HG03159 (cell line): ENCODE results near the gene RSPH9.

ENCODE experiments used
- ATAC-seq: cut with Tn5 transposase; IDR thresholded peaks from one replicate; pipeline ENCODE4 v1.9.1; 2021; ENCODE audit warnings: mild to moderate bottlenecking, moderate library complexity; ENCODE audit not compliant: unreplicated experiment

Gene RSPH9

DNA sequence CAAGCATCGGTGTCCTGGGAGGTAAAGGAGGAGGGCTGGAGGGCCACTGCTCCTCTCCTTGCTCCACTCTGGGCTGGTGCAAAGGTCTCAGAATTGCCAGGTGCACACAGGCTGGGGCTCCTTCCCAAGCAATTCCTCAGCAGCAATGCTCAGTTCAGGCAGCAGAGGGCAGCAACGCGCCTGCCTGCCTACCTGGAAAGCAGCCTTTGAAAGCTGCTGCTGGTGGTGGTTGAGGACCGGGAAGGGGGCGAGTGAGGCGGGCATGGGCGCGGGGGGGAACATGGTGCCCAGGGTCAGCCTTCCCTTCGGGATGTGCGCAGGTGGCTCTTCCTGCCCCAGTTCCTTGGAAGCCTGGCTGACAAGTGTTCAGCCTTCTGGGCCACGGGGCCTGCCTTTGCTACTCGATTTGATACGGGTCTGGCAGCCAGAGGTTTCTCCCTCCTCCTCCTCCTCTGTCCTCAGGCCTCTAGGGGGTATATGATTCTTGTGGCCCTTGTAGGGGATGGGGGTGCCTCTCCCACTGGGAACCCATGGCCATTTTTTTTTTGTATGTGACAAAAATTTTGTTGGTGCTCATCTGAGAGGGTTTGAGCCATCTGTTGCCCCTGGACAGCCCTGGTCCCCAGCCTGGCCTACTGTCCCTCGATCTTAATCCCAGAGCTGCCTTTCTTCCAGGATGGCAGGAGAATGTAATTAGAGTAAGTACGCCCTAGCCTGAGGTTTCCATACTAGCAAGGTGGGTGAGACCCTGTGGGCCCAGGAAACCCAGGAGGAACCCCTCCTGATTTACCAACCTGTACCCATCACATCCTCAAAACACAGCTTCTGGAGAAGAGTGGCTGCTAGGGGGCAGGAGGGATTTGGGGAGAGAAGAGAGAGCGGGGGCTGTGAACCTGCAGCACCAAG is 22.7 kb downstream of the RSPH9 start:
- ATAC-seq = peak; percentile 47

DNA sequence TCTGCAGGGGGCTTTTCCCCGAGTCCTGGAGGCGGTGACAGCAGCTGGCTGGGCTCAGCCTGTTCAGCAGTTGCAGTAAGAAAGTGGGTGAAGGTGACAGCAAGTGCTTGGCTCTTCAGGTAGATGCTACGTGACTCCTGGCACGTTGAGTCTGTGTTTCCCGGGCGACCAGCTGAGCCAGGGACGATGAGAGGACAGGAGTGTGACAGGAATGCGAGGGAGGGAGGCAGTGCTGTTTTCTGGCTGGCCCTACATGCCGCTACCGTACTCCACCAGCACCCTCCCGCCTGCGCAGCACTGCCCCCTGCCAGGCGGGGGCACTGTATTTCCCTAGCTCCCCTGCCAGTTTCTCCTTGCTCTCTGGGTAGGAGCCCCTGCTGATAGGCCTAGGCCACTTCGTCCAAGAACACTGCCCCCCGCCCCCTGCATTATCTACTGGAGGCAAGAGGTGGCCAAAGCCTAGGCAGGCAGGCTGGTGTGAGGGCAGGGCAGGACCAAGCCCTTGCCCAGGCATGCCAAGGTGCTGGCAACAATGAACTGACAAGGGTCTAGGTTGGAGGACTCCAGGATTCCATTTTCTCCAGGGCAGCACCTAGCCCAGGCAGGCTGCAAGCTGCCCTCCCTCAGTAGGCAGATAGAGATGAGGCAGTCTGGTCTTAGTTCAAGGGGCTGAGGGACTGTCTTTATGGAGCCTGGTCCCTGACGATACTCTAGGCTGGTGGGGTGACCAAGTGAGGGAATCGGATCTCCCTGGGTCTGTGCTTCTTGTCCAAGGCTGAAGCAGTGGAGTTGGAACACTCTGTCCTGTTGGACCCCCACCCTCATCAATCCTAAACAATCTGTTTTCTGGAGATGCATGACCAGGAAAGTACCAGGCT is 23.6 kb downstream of the RSPH9 start:
- ATAC-seq = no peak

DNA sequence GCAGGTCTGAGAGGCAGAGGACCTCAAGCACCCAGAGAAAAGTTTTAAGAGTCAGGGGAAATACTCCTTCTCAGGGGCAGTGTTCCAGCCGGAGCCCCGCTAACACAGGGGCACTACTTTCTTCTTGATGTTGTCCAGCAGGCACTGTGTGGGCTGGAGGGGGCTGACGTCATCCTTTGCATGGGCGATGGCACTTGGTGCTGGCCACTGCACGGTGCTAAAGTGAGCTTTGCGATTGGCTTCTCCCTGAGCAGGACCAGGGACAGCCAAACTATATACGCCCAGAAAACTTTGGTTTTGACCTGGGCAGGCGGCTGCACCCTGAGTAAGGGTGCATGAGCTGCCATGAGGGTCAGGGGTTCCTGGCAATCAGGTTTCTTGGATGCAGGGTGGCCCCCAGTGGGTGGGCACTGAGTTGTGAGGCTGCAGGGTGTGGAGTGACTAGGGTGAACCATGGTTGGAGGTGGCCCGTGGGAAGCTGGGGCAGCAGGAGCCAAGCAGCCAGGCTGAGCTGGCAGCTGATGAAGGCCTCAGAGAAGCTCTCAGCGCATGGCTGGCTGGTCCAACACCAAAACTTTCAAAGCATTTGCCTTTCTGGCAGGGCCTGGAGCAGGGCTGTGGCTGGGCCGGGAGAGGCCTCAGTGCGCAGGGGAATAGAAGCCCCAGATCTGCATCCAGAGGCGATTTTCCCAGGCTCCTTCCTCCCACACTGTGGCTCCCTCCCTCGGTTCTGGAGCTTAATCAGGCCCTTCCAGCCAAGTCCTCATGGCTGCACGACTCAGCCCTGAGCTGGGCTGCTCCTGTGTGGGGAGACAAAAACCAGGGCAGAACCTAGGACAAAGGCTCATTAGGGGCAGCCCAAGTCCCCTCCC is 24.4 kb downstream of the RSPH9 start:
- ATAC-seq = no peak

DNA sequence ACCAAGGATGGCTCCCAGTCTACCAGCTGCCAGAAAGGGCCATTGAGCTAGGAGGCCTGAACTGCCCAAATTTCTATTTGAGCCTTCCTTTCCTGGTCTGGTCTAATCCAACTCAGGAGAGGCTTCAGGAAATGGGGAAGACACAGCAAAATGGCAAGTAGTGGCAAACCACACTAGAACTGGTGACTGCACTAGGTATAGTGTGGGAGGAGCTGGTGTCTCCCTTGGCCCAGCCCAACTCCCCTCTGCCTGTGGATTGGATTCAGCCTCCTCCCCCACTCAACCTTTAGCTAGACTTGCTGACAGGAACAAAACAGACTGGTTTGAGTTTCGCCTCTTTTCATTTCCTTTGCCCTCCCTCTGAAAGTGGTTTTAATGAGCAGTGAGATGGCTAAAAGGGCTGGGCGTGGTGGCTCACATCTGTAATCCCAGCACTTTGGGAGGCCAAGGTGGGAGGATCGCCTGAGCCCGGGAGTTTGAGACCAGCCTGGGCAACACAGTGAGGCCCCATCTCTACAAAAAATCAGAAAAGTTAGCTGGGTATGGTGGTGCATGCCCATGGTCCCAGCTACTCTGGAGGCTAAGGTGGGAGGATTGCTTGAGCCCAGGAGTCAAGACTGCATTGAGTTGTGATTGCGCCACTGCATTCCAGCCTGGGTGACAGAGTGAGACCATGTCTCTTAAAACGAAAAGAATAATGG is 25.2 kb downstream of the RSPH9 start:
- no peak for ATAC-seq

DNA sequence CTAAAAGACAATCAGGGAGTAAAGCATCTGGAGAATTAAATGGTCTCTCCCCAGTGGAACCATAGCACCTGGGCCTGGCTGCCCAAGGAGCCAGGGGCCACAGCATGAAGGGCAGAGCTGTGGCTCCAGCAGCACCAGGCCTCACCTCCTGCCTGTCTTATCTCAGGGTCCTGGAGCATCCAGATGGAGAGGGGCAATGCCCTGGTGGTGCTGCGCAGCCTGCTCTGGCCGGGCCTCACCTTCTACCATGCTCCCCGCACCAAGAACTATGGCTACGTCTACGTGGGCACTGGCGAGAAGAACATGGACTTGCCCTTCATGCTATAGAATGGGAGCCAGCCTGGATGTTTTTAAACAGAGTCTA is 25.8 kb downstream of the RSPH9 start:
- ATAC-seq = no peak

DNA sequence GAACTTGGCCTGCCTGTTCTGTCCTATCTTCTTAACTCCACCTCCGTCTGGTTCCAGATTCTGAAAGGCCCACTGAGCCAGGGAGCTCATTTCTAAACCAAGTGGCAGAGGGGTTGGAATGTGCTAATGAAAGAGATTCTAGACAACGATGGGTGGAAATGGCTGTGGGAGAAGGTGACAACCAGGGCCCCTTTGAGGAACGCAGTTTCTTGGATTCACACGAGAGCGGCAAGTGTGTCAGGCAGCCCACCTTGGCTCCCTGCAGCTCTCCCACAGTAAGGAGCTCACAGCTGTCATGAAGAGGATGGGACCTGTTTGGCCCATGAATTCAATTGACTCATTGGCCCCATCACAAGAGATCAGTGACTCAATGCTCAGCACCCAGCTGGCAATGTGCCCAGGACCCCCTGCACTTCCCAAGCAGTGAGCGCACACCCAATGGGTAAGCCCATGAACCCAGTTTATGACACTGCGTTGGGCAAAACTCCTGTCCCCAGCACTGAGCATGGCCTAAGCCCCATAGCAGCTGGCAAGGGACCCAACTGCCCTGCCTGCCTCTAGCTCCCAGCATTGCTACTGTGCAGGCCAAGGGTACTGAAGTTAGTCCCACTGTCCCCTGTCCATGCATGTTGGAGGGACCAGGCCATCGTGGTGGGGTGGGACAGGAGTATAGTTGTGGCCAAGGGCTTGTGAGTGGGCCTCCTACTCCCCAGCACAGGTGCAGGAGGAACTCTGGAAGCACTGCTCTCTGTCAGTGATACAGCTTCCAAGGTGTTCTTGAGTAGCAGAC is 26.4 kb downstream of the RSPH9 start:
- ATAC-seq = no peak

DNA sequence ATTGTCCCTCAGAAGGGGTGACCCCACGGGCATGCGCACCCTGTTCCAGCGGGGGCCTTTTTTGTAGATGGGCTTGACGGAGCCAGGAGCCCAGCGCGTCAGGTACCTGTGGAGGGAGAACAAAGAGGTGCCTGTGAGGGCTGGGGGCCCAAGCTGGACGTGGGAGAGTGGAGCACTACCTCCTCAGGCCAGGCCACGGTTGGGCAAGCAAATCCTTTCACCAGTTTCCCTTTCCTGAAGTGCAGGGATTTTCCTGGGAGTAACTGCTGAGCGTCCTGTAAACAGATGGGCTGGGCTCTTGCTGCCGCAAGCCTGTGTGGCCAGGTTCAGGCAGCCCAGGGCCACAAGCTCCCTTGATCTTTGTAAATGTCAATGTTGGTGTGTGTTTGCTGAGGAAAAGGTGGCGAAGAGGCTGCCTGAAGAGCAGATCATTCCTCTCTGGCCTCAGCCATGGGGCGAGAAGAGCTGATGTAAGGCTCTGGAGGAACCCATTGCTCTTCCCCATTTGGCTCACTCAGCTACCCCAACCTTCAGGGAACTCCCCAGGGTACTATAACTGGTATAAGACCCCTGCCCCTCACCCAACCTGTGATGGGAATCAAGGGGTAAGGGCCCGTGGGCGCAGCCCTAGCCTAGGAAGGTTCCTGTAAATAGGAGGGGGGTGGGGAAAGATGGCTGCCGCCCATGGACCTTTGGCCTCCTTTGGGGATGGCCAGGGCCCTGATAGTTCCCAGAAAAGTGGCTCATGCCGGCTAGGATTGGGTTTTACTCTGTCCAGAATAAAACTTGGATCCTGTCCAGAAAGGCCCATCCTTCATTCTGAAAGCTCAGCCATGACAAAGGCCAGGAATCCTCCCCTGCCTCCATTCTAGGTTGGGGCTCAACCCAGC is 27.2 kb downstream of the RSPH9 start:
- no peak for ATAC-seq

DNA sequence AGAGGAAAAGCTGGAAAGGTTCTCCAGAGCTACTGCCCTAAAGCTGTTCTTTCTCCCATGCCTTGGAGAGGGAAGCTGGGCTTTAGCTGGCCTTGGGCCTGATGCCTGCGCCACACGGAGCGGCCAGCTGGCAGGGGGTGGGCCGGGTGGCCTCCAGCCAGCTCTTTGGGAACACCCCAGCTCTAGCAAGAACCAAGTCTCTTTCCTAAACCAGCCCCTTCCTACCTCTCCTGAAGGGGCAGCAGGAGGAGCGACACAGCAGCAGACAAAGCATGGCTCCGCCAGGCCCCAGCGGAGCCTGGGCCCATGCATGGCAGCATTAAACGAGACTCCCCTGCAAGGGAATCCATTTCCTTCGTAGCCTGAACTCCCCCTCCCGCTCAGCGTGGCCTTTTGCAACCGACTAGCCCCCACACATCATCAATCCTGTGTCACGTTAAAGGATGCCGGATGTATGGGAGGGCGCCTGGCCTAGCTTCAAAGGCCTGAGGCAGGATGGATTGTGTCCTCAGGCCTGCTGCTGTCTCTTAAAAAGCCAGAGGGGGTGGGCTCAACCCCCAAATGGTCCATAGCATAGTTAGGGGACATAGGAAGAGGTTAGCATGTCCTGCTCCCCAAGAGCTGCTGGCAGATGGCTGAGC is 28.7 kb downstream of the RSPH9 start:
- no peak for ATAC-seq

DNA sequence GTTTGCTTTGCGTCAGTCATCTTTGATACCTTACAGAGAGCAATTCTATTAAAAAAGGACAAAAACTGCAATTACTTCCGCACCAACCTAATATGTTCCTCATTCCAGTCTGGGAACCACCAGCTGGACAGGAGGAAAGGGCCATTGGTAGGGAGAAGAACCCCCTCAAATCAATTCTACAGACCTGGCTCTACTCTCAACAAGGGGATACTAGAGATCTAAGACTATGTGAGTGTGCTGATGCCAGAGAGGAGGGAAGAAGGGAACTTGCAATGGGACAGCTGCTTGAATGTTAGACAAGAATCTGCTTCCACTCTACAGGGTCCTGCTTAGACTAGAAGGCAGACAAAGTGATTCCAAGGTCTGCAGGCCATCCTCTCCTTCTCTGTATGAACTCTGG is 29.5 kb downstream of the RSPH9 start:
- ATAC-seq = no peak

DNA sequence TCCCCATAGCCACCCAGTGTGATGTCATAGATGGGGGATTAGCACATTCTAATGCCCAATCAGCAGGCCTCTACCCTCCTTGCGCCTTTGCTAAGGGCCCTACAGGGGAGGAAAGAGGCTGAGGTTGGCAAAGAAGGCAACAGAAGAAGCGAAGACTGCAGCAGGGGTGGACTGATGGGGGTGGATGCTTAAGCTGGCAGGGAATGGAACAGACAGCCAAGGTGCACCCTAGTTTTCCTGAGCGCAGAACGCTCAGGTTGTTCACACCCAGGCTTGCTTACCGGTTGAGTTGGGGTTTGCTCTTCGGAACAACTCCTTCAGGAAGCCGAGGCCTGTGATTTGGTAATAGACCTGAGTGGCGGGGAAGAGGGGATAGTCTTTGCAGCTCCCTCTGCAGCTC is 30.1 kb downstream of the RSPH9 start:
- no peak for ATAC-seq

DNA sequence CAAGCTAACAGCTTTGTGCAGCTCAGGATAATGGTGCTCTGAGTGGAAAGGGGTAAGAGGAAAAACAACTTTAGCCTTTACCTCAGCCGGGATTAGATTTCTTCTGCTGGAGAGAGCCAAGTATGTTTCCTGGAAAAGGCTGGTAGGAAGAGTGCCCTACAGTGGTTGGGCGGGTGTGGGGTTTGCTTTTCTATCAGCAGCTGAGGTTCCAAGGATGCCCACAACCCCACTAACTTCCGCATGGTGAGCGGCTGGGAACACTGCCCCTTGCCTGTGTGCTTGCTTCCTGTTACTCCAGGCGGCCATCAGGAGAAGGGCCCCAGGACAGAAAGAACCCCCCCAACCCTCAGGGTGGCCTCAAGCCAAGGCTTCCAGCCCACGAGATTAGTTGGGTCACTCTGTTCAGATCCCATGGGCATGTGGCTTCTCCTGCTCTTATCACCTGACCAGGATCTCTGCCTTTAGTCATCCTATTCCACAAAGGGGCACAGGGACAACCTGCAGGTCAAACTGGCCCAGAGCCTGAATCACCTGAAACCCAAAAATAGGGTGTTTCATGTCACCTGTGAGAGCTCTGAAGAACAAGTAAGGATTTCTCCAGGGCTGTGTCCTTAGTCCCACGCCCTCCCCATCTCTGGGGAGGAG is 32.2 kb downstream of the RSPH9 start:
- ATAC-seq = no peak

DNA sequence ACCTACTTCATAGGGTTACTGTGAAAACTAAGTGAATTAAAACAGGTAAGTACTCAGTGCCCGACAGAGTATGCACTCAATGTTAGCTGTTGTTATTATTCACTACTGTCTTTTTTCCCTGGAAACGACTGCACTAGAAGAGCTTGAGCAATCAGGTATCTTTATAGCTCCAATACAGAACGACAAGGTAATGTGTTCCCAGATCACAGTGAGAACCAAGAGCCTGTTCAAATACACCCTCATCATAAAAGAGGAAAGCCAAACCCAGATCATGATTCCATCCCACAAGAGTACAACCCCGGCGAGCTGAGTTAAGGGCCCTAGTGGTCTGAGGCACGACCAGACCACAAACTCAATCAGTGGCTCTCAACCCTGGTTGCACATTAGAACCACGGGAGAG is 32.9 kb downstream of the RSPH9 start:
- no peak for ATAC-seq

DNA sequence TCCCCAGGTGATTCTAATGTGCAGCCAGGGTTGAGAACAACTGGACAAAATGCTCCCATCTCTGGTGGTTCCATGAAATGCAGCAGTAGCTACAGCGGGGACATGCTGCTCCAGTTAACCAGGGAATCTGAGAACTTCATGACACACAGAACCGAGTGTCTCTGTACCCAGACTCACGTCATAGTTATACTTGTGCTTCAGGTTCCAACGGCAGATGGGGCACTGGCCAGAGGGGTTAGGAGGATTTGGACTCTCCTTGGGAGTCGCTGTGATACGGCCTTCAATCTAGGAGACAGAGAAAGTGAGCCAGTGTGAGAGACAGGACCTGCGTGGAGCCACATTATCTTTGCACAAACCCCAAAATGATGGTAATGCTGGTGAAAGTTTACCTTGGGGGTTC is 33.5 kb downstream of the RSPH9 start:
- ATAC-seq = no peak

DNA sequence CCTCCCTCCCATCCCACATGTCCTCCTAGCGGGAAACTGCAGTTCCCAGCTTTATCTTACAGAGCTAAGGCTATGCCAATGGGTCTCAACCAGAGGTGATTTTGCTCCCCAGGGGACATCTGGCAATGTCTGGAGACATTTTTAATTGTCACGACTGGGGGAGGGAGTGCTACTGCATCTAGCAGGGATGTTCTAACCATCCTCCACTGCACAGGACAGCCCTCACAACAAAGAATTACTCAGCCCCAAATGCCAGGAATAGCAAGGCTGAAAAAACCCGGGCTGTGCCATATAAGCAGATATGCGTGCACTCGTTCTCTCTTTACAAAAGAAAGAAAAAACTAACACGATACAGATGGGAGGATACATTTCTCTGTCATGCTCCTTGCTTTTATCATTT is 34.2 kb downstream of the RSPH9 start:
- no peak for ATAC-seq

DNA sequence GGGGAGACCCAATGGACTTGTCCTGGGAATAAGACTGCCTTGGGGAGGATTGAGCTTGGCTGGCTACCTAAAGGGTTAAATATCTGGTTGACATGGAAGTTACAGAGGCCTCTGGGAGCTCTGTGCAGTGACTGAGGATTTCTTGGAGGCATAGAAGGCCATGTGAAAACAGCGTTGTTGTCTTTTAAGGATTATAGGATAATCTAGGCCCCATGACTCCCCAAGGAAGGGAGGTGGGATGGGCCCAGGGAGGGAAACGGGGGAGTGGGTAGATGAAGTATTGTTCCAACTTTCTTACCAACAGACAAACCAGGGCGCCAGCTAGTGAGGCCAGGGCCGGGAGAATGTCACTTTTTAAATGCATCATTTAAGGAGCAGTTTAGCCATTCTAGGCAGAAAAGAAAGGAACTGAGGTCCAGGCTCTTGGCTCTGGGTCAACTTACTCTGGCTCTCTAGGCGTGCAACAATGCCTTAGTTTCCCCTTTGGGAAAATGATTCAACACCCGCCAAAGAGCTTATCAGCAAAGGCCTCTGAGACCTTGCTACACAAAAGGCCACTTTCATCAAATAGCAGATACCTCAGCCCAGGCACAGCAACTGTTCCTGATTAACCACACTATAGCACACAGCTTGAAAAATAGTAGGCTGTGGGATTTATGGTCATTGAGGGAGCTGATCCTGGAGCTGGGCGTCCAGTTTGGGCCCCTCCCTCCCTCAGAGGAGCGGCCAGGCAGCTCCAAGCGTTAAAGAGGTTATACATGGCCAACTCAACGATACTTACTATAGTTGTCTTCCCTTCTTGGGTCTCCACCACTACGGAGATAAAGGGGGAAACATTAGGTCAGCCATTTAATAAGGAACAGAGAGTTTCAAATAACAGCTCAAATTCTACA is 35.7 kb downstream of the RSPH9 start:
- no peak for ATAC-seq

DNA sequence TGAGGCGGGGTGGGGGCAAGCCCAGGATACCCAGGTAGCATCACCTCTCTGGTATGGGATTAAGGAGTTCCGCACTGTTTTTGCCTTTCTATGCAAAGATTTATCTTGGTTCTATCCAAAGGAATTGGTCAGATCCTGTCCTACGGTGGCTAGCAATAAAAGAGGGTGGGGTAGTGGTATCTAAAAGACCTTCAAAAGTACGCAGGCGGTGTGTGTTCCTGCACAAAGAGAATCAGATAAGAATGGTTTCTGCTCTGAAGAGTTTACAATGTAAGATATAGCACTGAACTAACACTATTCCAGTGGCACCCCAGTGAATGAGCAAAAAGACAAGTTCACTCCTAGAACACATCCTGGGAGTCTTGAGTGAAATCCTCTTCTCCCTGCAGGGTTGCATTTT is 36.5 kb downstream of the RSPH9 start:
- ATAC-seq = no peak
